SK-N-SH (cell line): Measurements from ENCODE around the gene ZFP36L1. TPM values are rescaled to one million over a fixed set of nuclear protein-coding genes. Genes with fewer than 3 reads are reported as not detected.

ENCODE experiments used
- CTCF ChIA-PET: fragments of 300-600, 350-600 bp; formaldehyde crosslinking; extraction: SDS; loops from one replicate; lab custom pipeline; 2021; lab: Yijun Ruan, JAX
- POLR2A ChIA-PET: fragments of 350-600 bp; sonication (Branson Sonifier 250); formaldehyde crosslinking; extraction: SDS; loops from one replicate; lab custom pipeline; 2020; ENCODE audit warnings: antibody characterized with exemption, inconsistent platforms; lab: Yijun Ruan, JAX
- DNase-seq: peaks from one replicate; pipeline ENCODE4 v3.0.0; 2012
- H2AFZ ChIP-seq: fragments of 200-600 bp; sonication (generic); 2 replicates; pipeline ENCODE4 v1.8.1; 2016; ENCODE audit warnings: antibody characterized with exemption, mild to moderate bottlenecking, low read depth
- H3F3A ChIP-seq: fragments of 200-600 bp; sonication (generic); replicated peaks from 2 replicates; pipeline ENCODE3; 2016; ENCODE audit warnings: antibody characterized with exemption, mild to moderate bottlenecking; ENCODE audit not compliant: insufficient read depth
- H3K27ac ChIP-seq, 2 experiments: fragments of 200-500 bp in 1 of 2; fragments of 200-600 bp in 1 of 2; sonication (Bioruptor generic) in 1 of 2; sonication (generic), shearing (Covaris generic) in 1 of 2; 2 replicates each; pipeline versions ENCODE4 v1.5.1 to v1.6.1; 2014 to 2016; ENCODE audit warnings: low read depth in 2 of 2, inconsistent platforms in 1 of 2, low read length in 1 of 2, mild to moderate bottlenecking in 1 of 2, mixed read lengths in 1 of 2
- H3K27me3 ChIP-seq: fragments of 200-600 bp; sonication (generic), shearing (Covaris generic); 2 replicates; pipeline ENCODE4 v1.6.1; 2016; ENCODE audit warnings: mixed run types; ENCODE audit not compliant: insufficient read depth
- H3K36me3 ChIP-seq, 2 experiments: fragments of 200-500 bp in 1 of 2; fragments of 200-600 bp in 1 of 2; sonication (Bioruptor generic) in 1 of 2; sonication (generic) in 1 of 2; replicated peaks in 1 of 2; 2 replicates each; pipeline versions ENCODE3 to v1.5.1; 2014 to 2016; ENCODE audit warnings: low read length in 1 of 2, mild to moderate bottlenecking in 1 of 2; ENCODE audit not compliant: insufficient read depth in 2 of 2, control insufficient read depth in 1 of 2
- H3K4me1 ChIP-seq, 2 experiments: fragments of 200-500 bp in 1 of 2; fragments of 200-600 bp in 1 of 2; sonication (Bioruptor generic) in 1 of 2; sonication (generic), shearing (Covaris generic) in 1 of 2; 2 replicates each; pipeline versions ENCODE4 v1.5.1 to v1.6.1; 2014 to 2016; ENCODE audit warnings: low read depth in 1 of 2, low read length in 1 of 2, mixed run types in 1 of 2; ENCODE audit not compliant: insufficient read depth in 2 of 2, control insufficient read depth in 1 of 2
- H3K4me2 ChIP-seq: fragments of 200-600 bp; sonication (generic), shearing (Covaris generic); 2 replicates; pipeline ENCODE4 v1.6.1; 2017; ENCODE audit warnings: mixed run types
- H3K4me3 ChIP-seq, 2 experiments: fragments of 200-500 bp in 1 of 2; fragments of 200-600 bp in 1 of 2; sonication (Bioruptor generic) in 1 of 2; sonication (generic), shearing (Covaris generic) in 1 of 2; 2 replicates each; pipeline versions ENCODE4 v1.5.1 to v1.8.1; 2014 to 2016; ENCODE audit warnings: low read depth in 2 of 2, inconsistent platforms in 1 of 2, low read length in 1 of 2, mild to moderate bottlenecking in 1 of 2, mixed read lengths in 1 of 2, moderate library complexity in 1 of 2
- H3K79me2 ChIP-seq: fragments of 200-600 bp; sonication (generic); 2 replicates; pipeline ENCODE4 v1.8.1; 2017; ENCODE audit warnings: mild to moderate bottlenecking; ENCODE audit not compliant: insufficient read depth
- H3K9ac ChIP-seq: fragments of 200-600 bp; sonication (generic); 2 replicates; pipeline ENCODE4 v1.6.1; 2017; ENCODE audit warnings: mixed run types
- H3K9me2 ChIP-seq: fragments of 200-600 bp; sonication (generic); 2 replicates; pipeline ENCODE4 v1.6.1; 2017; ENCODE audit warnings: mixed run types
- H3K9me3 ChIP-seq: fragments of 200-600 bp; sonication (generic); 2 replicates; pipeline ENCODE4 v1.6.1; 2017; ENCODE audit warnings: mixed run types, mild to moderate bottlenecking, moderate library complexity
- H4K20me1 ChIP-seq: fragments of 200-600 bp; sonication (generic); 2 replicates; pipeline ENCODE4 v1.6.1; 2017; ENCODE audit warnings: mild to moderate bottlenecking, mixed run types; ENCODE audit not compliant: insufficient read depth
- CHD2 ChIP-seq: fragments of 150-350 bp; IDR thresholded peaks from 2 replicates; pipeline ENCODE4 v1.6.1; 2018; ENCODE audit warnings: low read length; ENCODE audit not compliant: partially characterized antibody
- CTCF ChIP-seq: fragments of 200-600 bp; sonication (generic); IDR thresholded peaks from 2 replicates; pipeline ENCODE4 v1.6.1; 2017; ENCODE audit warnings: antibody characterized with exemption, mild to moderate bottlenecking, moderate library complexity
- ELF1 ChIP-seq: IDR thresholded peaks from 2 replicates; pipeline ENCODE4 v1.4.0; 2012
- EP300 ChIP-seq, 2 experiments: IDR thresholded peaks; 2 replicates each; pipeline versions ENCODE4 v1.4.0 to v1.6.1; 2012; ENCODE audit warnings: borderline replicate concordance in 1 of 2, low read depth in 1 of 2, low read length in 1 of 2
- FOXJ3 ChIP-seq: sonication (generic); formaldehyde crosslinking; IDR thresholded peaks from 2 replicates; pipeline ENCODE4 v1.5.1; 2020; ENCODE audit warnings: mild to moderate bottlenecking, missing genetic modification reagents
- GABPA ChIP-seq: IDR thresholded peaks from 2 replicates; pipeline ENCODE4 v1.4.0; 2012; ENCODE audit warnings: low read depth, mild to moderate bottlenecking
- GATA2 ChIP-seq: sonication (generic); formaldehyde crosslinking; IDR thresholded peaks from 2 replicates; pipeline ENCODE4 v1.5.0; 2020; ENCODE audit warnings: mild to moderate bottlenecking, missing genetic modification reagents
- JUND ChIP-seq: IDR thresholded peaks from 2 replicates; pipeline ENCODE4 v1.4.0; 2012
- MAX ChIP-seq: IDR thresholded peaks from 2 replicates; pipeline ENCODE4 v1.4.0; 2012; ENCODE audit warnings: low read depth
- NFIC ChIP-seq: IDR thresholded peaks from 2 replicates; pipeline ENCODE4 v1.4.0; 2012; ENCODE audit warnings: borderline replicate concordance
- POLR2AphosphoS5 ChIP-seq: IDR thresholded peaks from 2 replicates; pipeline ENCODE4 v1.6.1; 2012; ENCODE audit warnings: low read depth, low read length
- RAD21 ChIP-seq: IDR thresholded peaks from 2 replicates; pipeline ENCODE4 v1.6.1; 2012; ENCODE audit warnings: mild to moderate bottlenecking, low read length
- RXRA ChIP-seq: IDR thresholded peaks from 2 replicates; pipeline ENCODE4 v1.4.0; 2012; ENCODE audit warnings: low read depth, mild to moderate bottlenecking, borderline replicate concordance
- SMC3 ChIP-seq: IDR thresholded peaks from 2 replicates; pipeline ENCODE4 v1.6.1; 2012; ENCODE audit warnings: low read depth, low read length, improper control_type of control experiment
- TAF1 ChIP-seq: IDR thresholded peaks from 2 replicates; pipeline ENCODE4 v1.6.1; 2012; ENCODE audit warnings: low read depth, mild to moderate bottlenecking, low read length, moderate library complexity, borderline replicate concordance
- TEAD4 ChIP-seq: IDR thresholded peaks from 2 replicates; pipeline ENCODE4 v1.4.0; 2012; ENCODE audit warnings: mild to moderate bottlenecking, borderline replicate concordance; ENCODE audit not compliant: insufficient read depth
- YY1 ChIP-seq: IDR thresholded peaks from 2 replicates; pipeline ENCODE4 v1.4.0; 2012; ENCODE audit warnings: low read depth, mild to moderate bottlenecking
- ZBTB33 ChIP-seq: IDR thresholded peaks from 2 replicates; pipeline ENCODE4 v1.4.0; 2012; ENCODE audit warnings: low read depth, borderline replicate concordance
- WGBS: methylation state at CpG from one replicate; pipeline ENCODE4 v1.1.6; 2017; ENCODE audit warnings: low lambda C conversion rate; 5-methylcytosine and 5-hydroxymethylcytosine counted together
- polyA plus RNA-seq, 3 experiments: library from polyadenylated mRNA; depleted of rRNA; stranded (reverse); fragments of >200 nt; gene quantifications; 2 replicates each; pipeline ENCODE4 v1.2.3, GENCODE V29; 2012

ZFP36L1 gene
- polyA plus RNA-seq, 1 of the 3 experiments (the other 2 are of a cell fraction): 16.5 TPM

DNA sequence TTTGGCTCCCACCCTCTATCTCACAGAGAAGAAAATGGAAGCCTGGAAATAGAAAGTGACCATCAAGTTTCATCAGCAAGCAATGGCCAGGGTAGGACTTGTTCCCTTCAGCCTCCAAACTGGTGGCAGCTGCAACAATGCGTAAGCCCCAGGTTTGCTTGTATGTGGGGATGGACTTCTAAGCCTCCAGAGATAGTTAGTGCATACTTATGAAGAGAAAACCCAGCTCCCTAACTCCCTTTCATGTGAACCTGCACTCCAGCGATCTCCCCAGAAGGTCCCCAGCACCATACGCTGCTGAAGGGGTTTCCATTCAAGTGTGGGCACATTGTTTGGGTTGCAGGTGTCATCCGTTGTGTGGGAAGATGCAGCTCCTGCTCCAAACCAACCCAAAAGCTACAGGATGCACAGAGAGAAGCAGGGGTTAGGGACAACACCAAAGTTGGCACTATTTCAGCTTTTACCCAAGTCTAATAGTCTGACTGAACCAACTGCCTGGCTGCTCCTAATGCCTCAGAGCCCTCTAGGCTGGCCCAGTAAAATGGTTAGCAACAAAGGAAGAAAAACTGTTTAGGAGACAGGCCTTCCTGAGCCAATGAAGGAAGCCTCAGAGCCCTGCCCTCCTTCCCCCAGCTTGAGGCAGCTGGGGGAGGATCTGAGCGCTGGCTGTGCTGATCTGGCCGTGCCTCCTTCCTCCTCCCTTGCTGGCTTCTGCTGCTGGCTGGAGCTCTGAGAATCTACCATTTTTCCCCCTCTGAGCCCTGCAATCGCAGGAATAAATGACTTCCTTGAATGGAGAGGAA, 12.3 kb downstream of the ZFP36L1 start:
- no peaks in the 10 kb centered on the region for H4K20me1 ChIP-seq
- H3K9ac ChIP-seq: 0 out of 2 replicates have a peak overlapping the region, but pooled peaks have one; percentile 16
- no peaks in the 10 kb centered on the region for H3K36me3 ChIP-seq
- no peaks in the 10 kb centered on the region for H3K9me3 ChIP-seq
- peak overlapping the region; percentile 17; the same call in 1 of the 2 replicates for H3K4me2 ChIP-seq
- H3K4me3 ChIP-seq: no peak overlapping the region
- H3K4me1 ChIP-seq: peaks cover 12 to 19% of the 10 kb centered on the region in 2 experiments; a peak in 3 of 4 replicates
- peaks cover 25% of the 10 kb centered on the region for H3F3A ChIP-seq
- POLR2A ChIA-PET: no interaction called here
- no peak for DNase-seq
- peak overlapping the region; percentile 32; the same call in 1 of the 2 replicates for H2AFZ ChIP-seq
- no peaks in the 10 kb centered on the region for H3K79me2 ChIP-seq
- CTCF ChIA-PET: interaction anchor here (1.6 to 3.2 kb wide), 2 partner anchors 8 to 36 kb away, joined by 3 to 21 read pairs; no protein-coding TSS in a partner anchor
- no peak for TF ChIP-seq RXRA
- TF ChIP-seq CTCF: no peak
- 93% methylated on average over 3 of the region's 7 CpGs for WGBS
- H3K27ac ChIP-seq: peak overlapping the region; percentile 50 to 68; a peak in 3 of 4 replicates
- no peaks in the 10 kb centered on the region for H3K27me3 ChIP-seq
- H3K9me2 ChIP-seq: no peaks in the 10 kb centered on the region

DNA sequence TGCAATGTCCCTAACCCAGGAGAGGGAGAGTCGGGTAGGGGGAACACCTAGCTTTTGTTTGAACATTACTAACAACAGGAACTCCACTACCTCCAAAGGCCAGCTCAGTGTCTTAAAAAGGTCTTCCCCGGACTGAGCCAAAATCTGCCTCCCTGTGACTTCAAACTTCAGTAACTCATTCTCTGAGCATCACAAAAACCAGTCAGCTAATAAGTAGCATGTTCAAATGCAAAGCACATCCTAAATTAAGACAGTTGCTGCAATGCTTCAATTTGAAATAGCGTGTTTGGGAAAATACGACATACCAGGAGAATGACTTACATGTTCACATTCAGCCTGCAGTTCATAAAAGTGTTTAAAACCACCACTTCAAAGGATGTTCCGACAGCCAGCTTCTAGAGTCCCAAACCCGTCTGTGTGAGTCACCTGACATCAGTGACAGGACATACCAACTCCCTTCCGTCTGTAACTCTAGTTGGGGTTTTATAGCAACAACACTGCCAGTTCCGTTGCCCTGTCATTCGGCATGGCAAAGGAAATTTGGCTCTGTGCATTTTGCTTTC, 13.0 kb downstream of the ZFP36L1 start:
- CTCF ChIA-PET: interaction anchor here (1.5 to 3.2 kb wide), 3 partner anchors 9 to 846 kb away, joined by 3 to 21 read pairs (median 4); no protein-coding TSS in a partner anchor
- Histone ChIP-seq H3K36me3 (no peaks in the 10 kb centered on the region), H3K9me2 (no peaks in the 10 kb centered on the region), H3K4me3 (no peak overlapping the region), H3K4me1 (peaks cover 12 to 19% of the 10 kb centered on the region in 2 experiments; a peak in 3 of 4 replicates), H3K79me2 (no peaks in the 10 kb centered on the region), H4K20me1 (no peaks in the 10 kb centered on the region), H2AFZ (0 out of 2 replicates have a peak overlapping the region, but pooled peaks have one; percentile 32), H3K4me2 (peak overlapping the region; percentile 17), H3K27ac (peak overlapping the region; percentile 40 to 50; a peak in 3 of 4 replicates), H3F3A (peaks cover 28% of the 10 kb centered on the region), H3K9me3 (no peaks in the 10 kb centered on the region), H3K9ac (0 out of 2 replicates have a peak overlapping the region, but pooled peaks have one; percentile 12), H3K27me3 (no peaks in the 10 kb centered on the region)
- POLR2A ChIA-PET: no interaction called here
- no peak for DNase-seq
- WGBS: 56% methylated on average over 9 of the region's 9 CpGs
- TF ChIP-seq SMC3 (no peak), RAD21 (no peak), TAF1 (no peak), POLR2AphosphoS5 (peak; percentile 14; the same call in 1 of the 2 replicates), CTCF (no peak), ELF1 (no peak), EP300 (IDR thresholded peaks at IDR 0.05; ENCODE audit: borderline replicate concordance in 1 of 2, low read depth in 1 of 2, low read length in 1 of 2) (no peak; a peak in 1 of 4 replicates), YY1 (no peak), NFIC (no peak; the same call in 1 of the 2 replicates), GABPA (no peak), GATA2 (no peak), JUND (peak; percentile 44; the same call in 1 of the 2 replicates), TEAD4 (0 out of 2 replicates have a peak, but pooled peaks have one; percentile 20), CHD2 (no peak), FOXJ3 (CRISPR knock-in tag) (no peak), ZBTB33 (no peak), MAX (no peak)
